SK-N-SH (cell line): ENCODE measurements around the gene CCDC91. TPM values are rescaled to one million over a fixed set of nuclear protein-coding genes. Genes with fewer than 3 reads are reported as not detected.

ENCODE experiments used
- CTCF ChIA-PET: fragments of 300-600, 350-600 bp; formaldehyde crosslinking; extraction: SDS; loops from one replicate; lab custom pipeline; 2021; lab: Yijun Ruan, JAX
- POLR2A ChIA-PET: fragments of 350-600 bp; sonication (Branson Sonifier 250); formaldehyde crosslinking; extraction: SDS; loops from one replicate; lab custom pipeline; 2020; ENCODE audit warnings: antibody characterized with exemption, inconsistent platforms; lab: Yijun Ruan, JAX
- DNase-seq: peaks from one replicate; pipeline ENCODE4 v3.0.0; 2012
- H2AFZ ChIP-seq: fragments of 200-600 bp; sonication (generic); 2 replicates; pipeline ENCODE4 v1.8.1; 2016; ENCODE audit warnings: antibody characterized with exemption, mild to moderate bottlenecking, low read depth
- H3F3A ChIP-seq: fragments of 200-600 bp; sonication (generic); replicated peaks from 2 replicates; pipeline ENCODE3; 2016; ENCODE audit warnings: antibody characterized with exemption, mild to moderate bottlenecking; ENCODE audit not compliant: insufficient read depth
- H3K27ac ChIP-seq, 2 experiments: fragments of 200-500 bp in 1 of 2; fragments of 200-600 bp in 1 of 2; sonication (Bioruptor generic) in 1 of 2; sonication (generic), shearing (Covaris generic) in 1 of 2; 2 replicates each; pipeline versions ENCODE4 v1.5.1 to v1.6.1; 2014 to 2016; ENCODE audit warnings: low read depth in 2 of 2, inconsistent platforms in 1 of 2, low read length in 1 of 2, mild to moderate bottlenecking in 1 of 2, mixed read lengths in 1 of 2
- H3K27me3 ChIP-seq: fragments of 200-600 bp; sonication (generic), shearing (Covaris generic); 2 replicates; pipeline ENCODE4 v1.6.1; 2016; ENCODE audit warnings: mixed run types; ENCODE audit not compliant: insufficient read depth
- H3K36me3 ChIP-seq, 2 experiments: fragments of 200-500 bp in 1 of 2; fragments of 200-600 bp in 1 of 2; sonication (Bioruptor generic) in 1 of 2; sonication (generic) in 1 of 2; replicated peaks in 1 of 2; 2 replicates each; pipeline versions ENCODE3 to v1.5.1; 2014 to 2016; ENCODE audit warnings: low read length in 1 of 2, mild to moderate bottlenecking in 1 of 2; ENCODE audit not compliant: insufficient read depth in 2 of 2, control insufficient read depth in 1 of 2
- H3K4me1 ChIP-seq, 2 experiments: fragments of 200-500 bp in 1 of 2; fragments of 200-600 bp in 1 of 2; sonication (Bioruptor generic) in 1 of 2; sonication (generic), shearing (Covaris generic) in 1 of 2; 2 replicates each; pipeline versions ENCODE4 v1.5.1 to v1.6.1; 2014 to 2016; ENCODE audit warnings: low read depth in 1 of 2, low read length in 1 of 2, mixed run types in 1 of 2; ENCODE audit not compliant: insufficient read depth in 2 of 2, control insufficient read depth in 1 of 2
- H3K4me2 ChIP-seq: fragments of 200-600 bp; sonication (generic), shearing (Covaris generic); 2 replicates; pipeline ENCODE4 v1.6.1; 2017; ENCODE audit warnings: mixed run types
- H3K4me3 ChIP-seq, 2 experiments: fragments of 200-500 bp in 1 of 2; fragments of 200-600 bp in 1 of 2; sonication (Bioruptor generic) in 1 of 2; sonication (generic), shearing (Covaris generic) in 1 of 2; 2 replicates each; pipeline versions ENCODE4 v1.5.1 to v1.8.1; 2014 to 2016; ENCODE audit warnings: low read depth in 2 of 2, inconsistent platforms in 1 of 2, low read length in 1 of 2, mild to moderate bottlenecking in 1 of 2, mixed read lengths in 1 of 2, moderate library complexity in 1 of 2
- H3K79me2 ChIP-seq: fragments of 200-600 bp; sonication (generic); 2 replicates; pipeline ENCODE4 v1.8.1; 2017; ENCODE audit warnings: mild to moderate bottlenecking; ENCODE audit not compliant: insufficient read depth
- H3K9ac ChIP-seq: fragments of 200-600 bp; sonication (generic); 2 replicates; pipeline ENCODE4 v1.6.1; 2017; ENCODE audit warnings: mixed run types
- H3K9me2 ChIP-seq: fragments of 200-600 bp; sonication (generic); 2 replicates; pipeline ENCODE4 v1.6.1; 2017; ENCODE audit warnings: mixed run types
- H3K9me3 ChIP-seq: fragments of 200-600 bp; sonication (generic); 2 replicates; pipeline ENCODE4 v1.6.1; 2017; ENCODE audit warnings: mixed run types, mild to moderate bottlenecking, moderate library complexity
- H4K20me1 ChIP-seq: fragments of 200-600 bp; sonication (generic); 2 replicates; pipeline ENCODE4 v1.6.1; 2017; ENCODE audit warnings: mild to moderate bottlenecking, mixed run types; ENCODE audit not compliant: insufficient read depth
- CHD2 ChIP-seq: fragments of 150-350 bp; IDR thresholded peaks from 2 replicates; pipeline ENCODE4 v1.6.1; 2018; ENCODE audit warnings: low read length; ENCODE audit not compliant: partially characterized antibody
- ELF1 ChIP-seq: IDR thresholded peaks from 2 replicates; pipeline ENCODE4 v1.4.0; 2012
- FOSL2 ChIP-seq: IDR thresholded peaks from 2 replicates; pipeline ENCODE4 v1.4.0; 2012; ENCODE audit warnings: low read depth, mild to moderate bottlenecking, moderate library complexity, borderline replicate concordance
- FOXJ3 ChIP-seq: sonication (generic); formaldehyde crosslinking; IDR thresholded peaks from 2 replicates; pipeline ENCODE4 v1.5.1; 2020; ENCODE audit warnings: mild to moderate bottlenecking, missing genetic modification reagents
- FOXM1 ChIP-seq: IDR thresholded peaks from 2 replicates; pipeline ENCODE4 v1.4.0; 2012; ENCODE audit warnings: low read depth, mild to moderate bottlenecking
- GABPA ChIP-seq: IDR thresholded peaks from 2 replicates; pipeline ENCODE4 v1.4.0; 2012; ENCODE audit warnings: low read depth, mild to moderate bottlenecking
- MEF2A ChIP-seq: IDR thresholded peaks from 2 replicates; pipeline ENCODE4 v1.4.0; 2012; ENCODE audit warnings: low read depth, borderline replicate concordance
- MXI1 ChIP-seq: IDR thresholded peaks from 2 replicates; pipeline ENCODE4 v1.6.1; 2012; ENCODE audit warnings: mild to moderate bottlenecking, low read depth, low read length, improper control_type of control experiment
- NRF1 ChIP-seq: IDR thresholded peaks from 2 replicates; pipeline ENCODE4 v1.6.1; 2012; ENCODE audit warnings: low read depth, mild to moderate bottlenecking, low read length
- PBX3 ChIP-seq: IDR thresholded peaks from 2 replicates; pipeline ENCODE4; 2012
- RAD21 ChIP-seq: IDR thresholded peaks from 2 replicates; pipeline ENCODE4 v1.6.1; 2012; ENCODE audit warnings: mild to moderate bottlenecking, low read length
- RCOR1 ChIP-seq: fragments of 150-350 bp; IDR thresholded peaks from 2 replicates; pipeline ENCODE4 v1.6.1; 2017; ENCODE audit warnings: antibody characterized with exemption, low read length
- REST ChIP-seq: IDR thresholded peaks from 2 replicates; pipeline ENCODE4 v1.6.1; 2012; ENCODE audit warnings: mild to moderate bottlenecking, low read depth, low read length, moderate library complexity
- RFX5 ChIP-seq: IDR thresholded peaks from 2 replicates; pipeline ENCODE4 v1.6.1; 2012; ENCODE audit warnings: mild to moderate bottlenecking, improper control_type of control experiment, low read length
- RXRA ChIP-seq: IDR thresholded peaks from 2 replicates; pipeline ENCODE4 v1.4.0; 2012; ENCODE audit warnings: low read depth, mild to moderate bottlenecking, borderline replicate concordance
- SMC3 ChIP-seq: IDR thresholded peaks from 2 replicates; pipeline ENCODE4 v1.6.1; 2012; ENCODE audit warnings: low read depth, low read length, improper control_type of control experiment
- TEAD4 ChIP-seq: IDR thresholded peaks from 2 replicates; pipeline ENCODE4 v1.4.0; 2012; ENCODE audit warnings: mild to moderate bottlenecking, borderline replicate concordance; ENCODE audit not compliant: insufficient read depth
- USF1 ChIP-seq: IDR thresholded peaks from 2 replicates; pipeline ENCODE4 v1.4.0; 2012; ENCODE audit warnings: low read depth, borderline replicate concordance
- ZBTB33 ChIP-seq: IDR thresholded peaks from 2 replicates; pipeline ENCODE4 v1.4.0; 2012; ENCODE audit warnings: low read depth, borderline replicate concordance
- WGBS: methylation state at CpG from one replicate; pipeline ENCODE4 v1.1.6; 2017; ENCODE audit warnings: low lambda C conversion rate; 5-methylcytosine and 5-hydroxymethylcytosine counted together
- polyA plus RNA-seq, 3 experiments: library from polyadenylated mRNA; depleted of rRNA; stranded (reverse); fragments of >200 nt; gene quantifications; 2 replicates each; pipeline ENCODE4 v1.2.3, GENCODE V29; 2012

The CCDC91 gene
- polyA plus RNA-seq, 1 of the 3 experiments (the other 2 are of a cell fraction), result 13.0 TPM

GRCh38 chr12:28226705-28227104 is 36.4 kb downstream of the CCDC91 start:
- Histone ChIP-seq H3K9ac (no peak overlapping the region), H3K4me2 (no peak overlapping the region), H3K27me3 (no peaks in the 10 kb centered on the region), H3F3A (peaks cover 5% of the 10 kb centered on the region), H3K36me3 (peaks cover 2 to 3% of the 10 kb centered on the region in 2 experiments), H3K27ac (no peak overlapping the region), H3K79me2 (peaks cover 20% of the 10 kb centered on the region), H3K4me3 (no peak overlapping the region), H3K4me1 (no peaks in the 10 kb centered on the region; a peak in 1 of 4 replicates), H3K9me2 (no peaks in the 10 kb centered on the region), H2AFZ (no peak overlapping the region), H4K20me1 (no peaks in the 10 kb centered on the region), H3K9me3 (no peaks in the 10 kb centered on the region)
- no peak for DNase-seq
- TF ChIP-seq CHD2 (no peak), SMC3 (no peak), USF1 (no peak), MXI1 (no peak), TEAD4 (no peak), RFX5 (no peak)
- ChIA-PET POLR2A (no interaction called here), CTCF (no interaction called here)

GRCh38 chr12:28227251-28227650 is 37.0 kb downstream of the CCDC91 start:
- H3F3A ChIP-seq, result peaks cover 5% of the 10 kb centered on the region
- no peak for DNase-seq
- no peaks in the 10 kb centered on the region for H3K9me3 ChIP-seq
- TF ChIP-seq FOXJ3 (CRISPR knock-in tag) (no peak), NRF1 (no peak), RXRA (no peak), MEF2A (no peak), TEAD4 (no peak), ZBTB33 (no peak), ELF1 (no peak), RCOR1 (no peak), FOSL2 (no peak), FOXM1 (no peak), MXI1 (no peak), REST (no peak), SMC3 (no peak), GABPA (no peak), PBX3 (no peak), RAD21 (no peak)
- peaks cover 2 to 3% of the 10 kb centered on the region in 2 experiments for H3K36me3 ChIP-seq
- H3K9me2 ChIP-seq, result no peaks in the 10 kb centered on the region
- H3K27me3 ChIP-seq, result no peaks in the 10 kb centered on the region
- H3K79me2 ChIP-seq, result peaks cover 17% of the 10 kb centered on the region
- no peak overlapping the region for H3K4me3 ChIP-seq
- ChIA-PET POLR2A (no interaction called here), CTCF (no interaction called here)
- 85% methylated on average over 3 of the region's 3 CpGs for WGBS
- H4K20me1 ChIP-seq, result no peaks in the 10 kb centered on the region
- no peak overlapping the region for H3K4me2 ChIP-seq
- no peak overlapping the region for H2AFZ ChIP-seq
- H3K9ac ChIP-seq, result no peak overlapping the region
- H3K27ac ChIP-seq, result no peak overlapping the region
- H3K4me1 ChIP-seq, result no peaks in the 10 kb centered on the region; a peak in 1 of 4 replicates
